NT2/D1 (cell line): Measurements from ENCODE around the gene SESTD1.
"Not testable (repeated sequence)": the region's sequence is repeated elsewhere in the genome, so short reads cannot be mapped to it uniquely, and the experiment has no call there.

Experiments
- DNase-seq: peaks from one replicate; pipeline ENCODE4 v3.0.0-alpha.2; 2011; ENCODE audit warnings: low read depth, low spot score
- H3K27me3 ChIP-seq: 2 replicates; pipeline ENCODE4 v1.6.0; 2011; ENCODE audit warnings: mild to moderate bottlenecking; ENCODE audit not compliant: insufficient read length, insufficient read depth
- H3K36me3 ChIP-seq: 2 replicates; pipeline ENCODE4 v1.6.1; 2011; ENCODE audit warnings: mild to moderate bottlenecking, low read length, mixed read lengths; ENCODE audit not compliant: insufficient read depth, insufficient read length
- H3K4me1 ChIP-seq: 2 replicates; pipeline ENCODE4 v1.5.1; 2011; ENCODE audit not compliant: insufficient read depth, insufficient read length
- H3K4me3 ChIP-seq: 2 replicates; pipeline ENCODE4 v1.5.1; 2011; ENCODE audit warnings: low read depth; ENCODE audit not compliant: insufficient read length
- H3K9ac ChIP-seq: 2 replicates; pipeline ENCODE4 v1.6.0; 2011; ENCODE audit warnings: low read depth; ENCODE audit not compliant: insufficient read length
- H3K9me3 ChIP-seq: 2 replicates; pipeline ENCODE4 v1.5.1; 2011; ENCODE audit warnings: mild to moderate bottlenecking, low read length; ENCODE audit not compliant: insufficient read depth
- SUZ12 ChIP-seq: IDR thresholded peaks from 2 replicates; pipeline ENCODE4 v1.6.1; 2011; ENCODE audit not compliant: insufficient read length, insufficient read depth; ENCODE audit errors: extremely low read depth
- YY1 ChIP-seq: IDR thresholded peaks from 2 replicates; pipeline ENCODE4 v1.6.1; 2011; ENCODE audit not compliant: insufficient read length, insufficient read depth
- ZNF274 ChIP-seq: IDR thresholded peaks from 2 replicates; pipeline ENCODE4 v1.6.1; 2011; ENCODE audit warnings: mild to moderate bottlenecking, low read depth, low read length

The SESTD1 gene

DNA sequence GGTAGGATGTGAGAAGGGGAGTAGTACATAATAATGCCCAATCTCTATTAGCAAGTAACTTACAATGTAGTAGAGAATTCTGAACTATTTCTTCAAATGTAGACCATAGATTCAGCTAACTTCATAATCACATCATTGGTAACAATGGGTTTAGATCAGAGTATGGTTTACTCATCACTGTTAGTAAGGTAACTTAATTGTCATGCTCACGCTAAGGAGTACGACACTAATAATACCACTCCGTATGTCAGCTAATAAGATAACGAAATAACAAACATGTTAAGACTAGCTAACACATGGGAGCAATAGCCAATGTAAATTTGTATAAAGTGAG lies 158.3 kb downstream of the SESTD1 start:
- no peaks in the 10 kb centered on the region for H3K4me1 ChIP-seq
- H3K27me3 ChIP-seq, result no peaks in the 10 kb centered on the region
- no peak for TF ChIP-seq SUZ12
- TF ChIP-seq YY1, result no peak
- no peak for TF ChIP-seq ZNF274
- no peak for DNase-seq
- H3K9me3 ChIP-seq, result no peaks in the 10 kb centered on the region
- H3K36me3 ChIP-seq, result peaks cover 15% of the 10 kb centered on the region
- H3K9ac ChIP-seq, result no peak overlapping the region
- no peak overlapping the region for H3K4me3 ChIP-seq

DNA sequence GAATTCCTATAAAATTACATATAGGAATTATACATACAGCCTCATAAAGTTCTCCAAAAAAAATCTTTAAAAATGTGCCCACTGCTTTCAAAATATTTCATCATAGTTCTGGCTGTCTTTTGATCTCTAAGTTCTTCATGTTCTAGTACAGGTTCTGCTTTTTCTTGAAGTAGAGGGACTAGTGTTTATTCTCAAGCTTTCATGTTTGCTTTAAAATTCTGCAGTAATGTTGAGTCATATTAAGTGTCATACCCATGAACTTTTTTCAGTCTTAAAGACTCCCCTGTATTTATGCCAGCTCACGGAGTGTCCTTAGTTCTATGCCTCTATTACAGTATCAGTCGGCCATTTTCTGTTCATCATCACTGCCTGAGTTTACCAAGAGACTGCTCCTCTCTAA lies 159.9 kb downstream of the SESTD1 start:
- Histone ChIP-seq H3K27me3 (no peaks in the 10 kb centered on the region), H3K4me1 (no peaks in the 10 kb centered on the region), H3K4me3 (no peak overlapping the region), H3K9me3 (no peaks in the 10 kb centered on the region), H3K36me3 (peaks cover 10% of the 10 kb centered on the region), H3K9ac (no peak overlapping the region)
- DNase-seq, result no peak
- TF ChIP-seq SUZ12 (no peak), YY1 (no peak), ZNF274 (no peak)

DNA sequence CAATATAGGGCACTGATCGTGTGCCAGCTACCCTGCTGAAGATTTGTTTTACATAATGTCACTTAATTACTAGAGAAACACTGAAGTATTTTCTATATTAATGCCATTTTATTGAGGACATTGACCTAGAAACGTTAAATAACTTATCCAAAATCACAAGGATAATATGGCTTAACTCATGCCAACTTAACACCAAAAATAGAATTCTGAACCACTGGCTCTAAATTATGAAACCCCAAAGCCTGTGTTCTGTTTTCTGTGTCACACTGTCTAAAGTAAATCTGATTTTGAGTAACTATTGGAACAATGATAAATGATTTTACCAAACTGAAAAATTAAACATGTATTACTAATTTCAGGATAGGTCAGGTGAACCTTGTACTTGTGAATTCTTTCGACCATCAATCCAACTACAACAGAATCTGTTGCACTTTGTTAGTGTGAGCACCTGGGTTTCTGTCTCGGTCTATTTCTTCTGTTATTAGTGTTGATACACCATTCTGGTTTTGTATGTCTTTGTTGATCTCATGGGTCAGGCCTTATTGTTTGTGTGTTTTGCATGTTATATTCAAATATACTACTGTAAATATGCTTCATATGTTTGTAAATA lies 166.4 kb downstream of the SESTD1 start:
- Histone ChIP-seq H3K4me1 (no peaks in the 10 kb centered on the region), H3K27me3 (no peaks in the 10 kb centered on the region), H3K36me3 (no peaks in the 10 kb centered on the region), H3K4me3 (no peak overlapping the region), H3K9me3 (peaks cover 14% of the 10 kb centered on the region), H3K9ac (no peak overlapping the region)
- TF ChIP-seq YY1 (no peak), SUZ12 (no peak), ZNF274 (no peak)
- DNase-seq, result no peak

- TF ChIP-seq ZNF274, result no peak
- TF ChIP-seq YY1, result no peak
- H3K36me3 ChIP-seq, result no peaks in the 10 kb centered on the region
- H3K9me3 ChIP-seq, result peaks cover 21% of the 10 kb centered on the region
- no peak overlapping the region for H3K9ac ChIP-seq
- H3K4me1 ChIP-seq, result no peaks in the 10 kb centered on the region
- H3K4me3 ChIP-seq, result no peak overlapping the region
- no peaks in the 10 kb centered on the region for H3K27me3 ChIP-seq
- DNase-seq, result no peak
These were observed 167.5 kb downstream of the SESTD1 start for GRCh38 chr2:179097131-179097530.

- H3K4me1 ChIP-seq, result no peaks in the 10 kb centered on the region
- no peak for DNase-seq
- no peak overlapping the region for H3K4me3 ChIP-seq
These were observed 168.5 kb downstream of the SESTD1 start for GRCh38 chr2:179096090-179096489.

DNA sequence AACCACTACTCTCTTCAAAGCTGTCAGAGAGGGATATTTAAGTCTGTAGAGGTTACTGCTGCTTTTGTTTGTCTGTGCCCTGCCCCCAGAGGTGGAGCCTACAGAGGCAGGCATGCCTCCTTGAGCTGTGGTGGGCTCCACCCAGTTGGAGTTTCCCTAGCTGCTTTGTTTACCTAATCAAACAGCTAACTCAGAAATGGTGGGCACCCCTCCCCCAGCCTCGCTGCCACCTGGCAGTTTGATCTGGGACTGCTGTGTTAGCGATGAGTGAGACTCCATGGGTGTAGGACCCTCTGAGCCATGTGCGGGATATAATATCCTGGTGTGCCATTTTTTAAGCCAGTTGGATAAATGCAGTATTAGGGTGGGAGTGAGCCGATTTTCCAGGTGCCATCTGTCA lies 171.7 kb downstream of the SESTD1 start:
- DNase-seq, H3K27me3 ChIP-seq, H3K4me3 ChIP-seq, H3K9ac ChIP-seq, H3K4me1 ChIP-seq, H3K36me3 ChIP-seq: not testable (repeated sequence)
- H3K9me3 ChIP-seq, result peaks cover 21% of the 10 kb centered on the region

More at GRCh38 chr2:179096090-179096489, 168.5 kb downstream of the SESTD1 start:
- Histone ChIP-seq H3K9ac (no peak overlapping the region), H3K36me3 (no peaks in the 10 kb centered on the region), H3K9me3 (peaks cover 21% of the 10 kb centered on the region), H3K27me3 (no peaks in the 10 kb centered on the region)
- TF ChIP-seq YY1 (no peak), ZNF274 (no peak), SUZ12 (no peak)

GRCh38 chr2:179082697-179083096 lies 181.9 kb downstream of the SESTD1 start:
- no peak overlapping the region for H3K4me3 ChIP-seq
- no peaks in the 10 kb centered on the region for H3K36me3 ChIP-seq
- H3K9ac ChIP-seq, result no peak overlapping the region
- TF ChIP-seq YY1 (no peak), ZNF274 (no peak), SUZ12 (no peak)
- H3K9me3 ChIP-seq, result peaks cover 6% of the 10 kb centered on the region; the same call in 1 of the 2 replicates
- no peaks in the 10 kb centered on the region for H3K27me3 ChIP-seq
- DNase-seq, result no peak
- no peaks in the 10 kb centered on the region for H3K4me1 ChIP-seq

- DNase-seq, result no peak
These were observed 182.7 kb downstream of the SESTD1 start for GRCh38 chr2:179081954-179082353.

More at GRCh38 chr2:179081954-179082353, 182.7 kb downstream of the SESTD1 start:
- Histone ChIP-seq H3K36me3 (no peaks in the 10 kb centered on the region), H3K9ac (no peak overlapping the region), H3K4me3 (no peak overlapping the region), H3K27me3 (no peaks in the 10 kb centered on the region), H3K4me1 (no peaks in the 10 kb centered on the region), H3K9me3 (peaks cover 6% of the 10 kb centered on the region; the same call in 1 of the 2 replicates)
- TF ChIP-seq YY1 (no peak), ZNF274 (no peak)
